ENCODE data around the gene MACROH2A1.
"Not testable (repeated sequence)": the region's sequence is repeated elsewhere in the genome, so short reads cannot be mapped to it uniquely, and the experiment has no call there.

Gene MACROH2A1

DNA sequence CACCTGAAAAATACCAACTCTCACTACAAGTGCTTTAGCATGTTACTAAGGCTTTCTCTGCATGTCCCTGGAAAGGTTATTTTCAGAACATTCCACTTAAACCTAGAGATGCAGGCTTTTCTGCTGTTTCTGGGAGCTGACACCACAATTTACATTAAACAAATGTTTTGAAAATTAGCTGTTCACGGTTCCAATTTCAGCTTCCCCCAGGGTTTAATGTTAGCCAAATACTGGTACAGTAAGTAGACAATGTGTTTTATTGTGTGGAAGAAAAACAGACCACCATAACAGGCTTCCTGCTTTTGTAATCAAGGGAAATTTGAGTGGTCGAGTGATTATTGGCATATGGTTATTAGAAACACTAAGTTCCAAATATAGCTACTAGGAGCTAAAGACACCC lies 32.0 kb downstream of the MACROH2A1 start:
- H3K4me3 ChIP-seq (ENCODE audit: control insufficient read depth, low read depth, low read length), result no peak overlapping the region
- TF ChIP-seq, protein P1, sequence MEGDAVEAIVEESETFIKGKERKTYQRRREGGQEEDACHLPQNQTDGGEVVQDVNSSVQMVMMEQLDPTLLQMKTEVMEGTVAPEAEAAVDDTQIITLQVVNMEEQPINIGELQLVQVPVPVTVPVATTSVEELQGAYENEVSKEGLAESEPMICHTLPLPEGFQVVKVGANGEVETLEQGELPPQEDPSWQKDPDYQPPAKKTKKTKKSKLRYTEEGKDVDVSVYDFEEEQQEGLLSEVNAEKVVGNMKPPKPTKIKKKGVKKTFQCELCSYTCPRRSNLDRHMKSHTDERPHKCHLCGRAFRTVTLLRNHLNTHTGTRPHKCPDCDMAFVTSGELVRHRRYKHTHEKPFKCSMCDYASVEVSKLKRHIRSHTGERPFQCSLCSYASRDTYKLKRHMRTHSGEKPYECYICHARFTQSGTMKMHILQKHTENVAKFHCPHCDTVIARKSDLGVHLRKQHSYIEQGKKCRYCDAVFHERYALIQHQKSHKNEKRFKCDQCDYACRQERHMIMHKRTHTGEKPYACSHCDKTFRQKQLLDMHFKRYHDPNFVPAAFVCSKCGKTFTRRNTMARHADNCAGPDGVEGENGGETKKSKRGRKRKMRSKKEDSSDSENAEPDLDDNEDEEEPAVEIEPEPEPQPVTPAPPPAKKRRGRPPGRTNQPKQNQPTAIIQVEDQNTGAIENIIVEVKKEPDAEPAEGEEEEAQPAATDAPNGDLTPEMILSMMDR (IDR thresholded peaks at IDR 0.05; ENCODE audit: control insufficient read depth, insufficient read depth, low read depth, low read length, missing control alignments), result no peak
- no peak for DNase-seq (ENCODE audit: low read depth)

DNA sequence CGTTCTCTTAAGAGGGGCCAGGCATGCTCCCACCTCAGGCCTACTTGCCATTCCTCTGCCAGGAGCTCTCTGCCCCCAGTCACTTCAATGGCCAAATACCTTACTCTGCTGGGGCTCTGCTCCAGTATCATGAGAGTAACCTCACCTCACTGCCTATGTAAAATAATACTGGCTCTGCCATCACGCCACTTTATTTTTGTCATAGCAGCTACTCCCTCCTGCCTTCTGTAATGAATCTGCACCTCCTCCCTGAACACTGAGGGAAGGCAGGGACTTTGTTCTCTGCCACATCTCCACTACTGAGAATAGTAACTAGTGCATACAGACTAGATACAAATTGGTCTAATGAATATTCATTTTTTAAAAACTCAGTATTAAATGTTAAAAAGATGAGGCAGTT lies 33.8 kb downstream of the MACROH2A1 start:
- H3K4me3 ChIP-seq (ENCODE audit: control insufficient read depth, low read depth, low read length), result no peak overlapping the region
- TF ChIP-seq, protein P1 (IDR thresholded peaks at IDR 0.05; ENCODE audit: control insufficient read depth, insufficient read depth, low read depth, low read length, missing control alignments), result no peak
- DNase-seq (ENCODE audit: low read depth), result no peak

DNA sequence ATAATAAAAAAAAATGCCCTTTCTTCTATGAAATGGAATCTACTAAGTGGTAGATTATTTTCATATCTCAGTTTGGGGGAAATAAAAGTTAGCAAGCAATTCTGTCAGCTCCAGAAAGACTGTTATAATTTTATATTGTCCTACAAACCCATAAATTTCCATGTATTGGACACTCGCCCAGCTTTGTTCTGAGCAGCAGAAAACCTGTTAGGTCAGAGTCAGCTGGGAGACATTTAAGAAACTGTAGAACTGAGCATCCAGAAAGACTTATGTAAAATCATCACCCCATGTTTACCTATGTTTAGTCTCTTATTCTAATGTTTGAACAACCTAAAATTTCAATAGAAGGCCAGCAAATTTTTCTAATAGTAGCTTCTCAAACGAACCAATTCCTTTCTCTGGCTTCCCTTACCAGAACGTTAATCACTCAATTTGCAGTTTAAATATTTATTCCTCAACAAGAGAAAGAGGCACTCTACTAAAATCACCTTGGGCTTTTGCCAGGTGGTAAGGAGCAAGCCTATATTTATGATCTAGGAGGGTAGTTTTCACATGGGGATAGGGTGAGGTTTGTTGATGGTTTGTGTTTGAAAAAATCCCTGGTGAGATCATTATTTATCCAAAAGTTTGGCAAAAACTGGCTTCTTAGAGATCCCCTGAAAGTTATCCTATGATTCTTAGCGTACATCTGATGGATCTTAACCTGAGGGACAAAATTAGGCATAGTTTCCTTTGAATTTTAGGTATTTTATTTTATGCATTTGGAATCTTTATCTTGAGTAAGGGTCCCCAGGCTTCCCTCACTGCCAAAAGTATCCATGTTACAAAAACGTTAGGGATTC lies 34.4 kb downstream of the MACROH2A1 start:
- no peak for DNase-seq (ENCODE audit: low read depth)
- TF ChIP-seq, protein P1 (IDR thresholded peaks at IDR 0.05; ENCODE audit: control insufficient read depth, insufficient read depth, low read depth, low read length, missing control alignments), result no peak

DNA sequence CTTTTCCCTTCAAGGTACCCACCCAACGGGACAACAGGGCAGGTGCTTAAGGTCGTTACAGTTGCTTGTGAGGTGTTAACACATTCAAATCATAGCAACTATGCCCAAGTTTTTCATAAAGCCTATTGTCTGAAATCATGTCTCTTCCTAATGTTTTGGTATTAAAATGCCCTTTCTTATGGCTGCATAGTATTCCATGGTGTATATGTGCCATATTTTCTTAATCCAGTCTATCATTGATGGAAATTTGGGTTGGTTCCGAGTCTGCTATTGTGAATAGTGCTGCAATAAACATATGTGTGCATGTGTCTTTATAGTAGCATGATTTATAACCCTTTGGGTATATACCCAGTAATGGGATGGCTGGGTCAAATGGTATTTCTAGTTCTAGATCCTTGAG lies 35.7 kb downstream of the MACROH2A1 start:
- H3K4me3 ChIP-seq (ENCODE audit: control insufficient read depth, low read depth, low read length); DNase-seq (ENCODE audit: low read depth): not testable (repeated sequence)

More for the DNA sequence above, 34.4 kb downstream of the MACROH2A1 start:
- no peak overlapping the region for H3K4me3 ChIP-seq (ENCODE audit: control insufficient read depth, low read depth, low read length)

DNA sequence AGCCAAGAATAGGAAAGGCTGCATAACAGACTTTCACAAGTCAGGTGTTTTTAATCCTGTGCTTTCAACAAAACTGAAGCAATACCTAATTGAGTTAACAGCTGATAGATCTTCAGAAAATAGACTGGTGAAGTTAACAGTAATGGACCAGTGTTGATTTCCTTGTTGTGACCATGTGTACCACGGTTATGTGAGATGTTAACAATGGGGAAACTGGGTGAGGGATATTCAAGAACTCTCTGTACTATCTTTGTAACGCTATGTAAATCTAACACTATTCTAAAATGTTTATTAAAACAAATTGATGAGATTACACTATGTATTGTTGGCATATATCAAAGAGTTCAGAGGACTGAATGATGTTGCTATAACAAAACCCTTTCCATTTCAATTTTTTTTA lies 36.9 kb downstream of the MACROH2A1 start:
- TF ChIP-seq, protein P1 (IDR thresholded peaks at IDR 0.05; ENCODE audit: control insufficient read depth, insufficient read depth, low read depth, low read length, missing control alignments), result no peak
- no peak overlapping the region for H3K4me3 ChIP-seq (ENCODE audit: control insufficient read depth, low read depth, low read length)
- no peak for DNase-seq (ENCODE audit: low read depth)

DNA sequence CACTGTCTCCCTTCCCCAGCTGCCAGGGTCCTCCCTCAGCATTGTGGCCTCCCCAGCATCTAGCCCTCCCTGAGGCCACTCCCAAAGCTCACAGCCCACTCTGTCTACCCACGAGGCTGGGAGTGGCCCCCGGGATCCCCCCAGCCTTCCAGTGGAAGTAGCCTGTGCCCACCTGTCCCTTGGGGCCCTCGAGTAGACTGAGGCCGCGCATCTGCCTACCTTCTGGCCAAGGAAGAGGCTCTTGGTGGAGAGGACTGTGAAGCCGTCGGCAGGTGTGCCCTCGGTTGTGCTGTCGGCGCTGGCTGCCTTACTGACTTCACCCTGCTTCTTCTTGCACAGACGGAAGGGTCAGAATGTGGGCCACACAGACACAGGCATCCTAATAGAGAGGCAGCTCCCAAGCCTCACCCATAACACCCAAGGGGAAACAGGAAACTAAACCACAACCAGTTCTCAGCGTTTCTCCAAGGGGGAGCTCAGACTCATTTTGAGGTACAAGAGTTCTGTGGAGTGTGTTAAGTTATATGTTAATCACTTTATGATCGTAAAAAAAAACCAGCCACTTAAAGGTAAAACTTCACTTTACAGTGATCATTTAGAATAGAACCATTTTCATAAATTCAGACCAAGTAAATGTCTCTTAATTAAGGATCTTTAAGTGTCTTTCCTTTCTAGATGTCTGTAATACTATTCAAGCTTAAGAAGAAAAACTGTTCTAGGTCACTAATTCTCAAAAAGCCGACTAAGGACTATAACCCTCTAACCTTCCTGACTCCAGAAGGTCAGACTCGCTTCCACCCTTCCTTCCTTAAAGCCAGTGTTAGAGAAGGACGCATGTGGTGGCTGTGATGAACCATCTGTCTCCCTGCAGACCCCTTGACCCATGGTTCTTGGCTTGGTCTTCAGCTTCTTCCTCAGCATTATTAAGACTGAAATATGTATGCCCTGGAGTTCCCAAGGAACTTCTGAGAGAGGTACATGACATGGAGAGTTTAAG lies 38.5 kb downstream of the MACROH2A1 start:
- TF ChIP-seq, protein P1 (IDR thresholded peaks at IDR 0.05; ENCODE audit: control insufficient read depth, insufficient read depth, low read depth, low read length, missing control alignments), result no peak
- no peak overlapping the region for H3K4me3 ChIP-seq (ENCODE audit: control insufficient read depth, low read depth, low read length)
- no peak for DNase-seq (ENCODE audit: low read depth)

Measured in AG09309 (cell line).